HepG2 (cell line): Measurements from ENCODE around the gene LSMEM2. TPM values are rescaled to one million over a fixed set of nuclear protein-coding genes. Genes with fewer than 3 reads are reported as not detected.
A peak's percentile ranks its signal among the peaks of the same experiment; 100 is the strongest.

Experiments
- AKAP8 ChIP-seq: sonication (generic); formaldehyde crosslinking; IDR thresholded peaks from 2 replicates; pipeline ENCODE4 v1.5.1; 2020; ENCODE audit warnings: mild to moderate bottlenecking, missing genetic modification reagents
- ASH2L ChIP-seq: fragments of 300-600, 200-600 bp; sonication (generic); IDR thresholded peaks from 2 replicates; pipeline ENCODE4 v1.7.0; 2017; ENCODE audit warnings: low read depth, mild to moderate bottlenecking, moderate library complexity, mixed read lengths, low read length; ENCODE audit not compliant: insufficient read length
- DRAP1 ChIP-seq: IDR thresholded peaks from 2 replicates; pipeline ENCODE4 v1.6.1; 2016; ENCODE audit warnings: missing genetic modification reagents, missing compliant biosample characterization
- KDM5A ChIP-seq: fragments of 200-600 bp; sonication (generic); IDR thresholded peaks from 2 replicates; pipeline ENCODE4 v1.7.0; 2018; ENCODE audit warnings: antibody characterized with exemption, mild to moderate bottlenecking, low read length, borderline replicate concordance
- MLLT10 ChIP-seq: sonication (generic); formaldehyde crosslinking; IDR thresholded peaks from 2 replicates; pipeline ENCODE4 v1.4.0; 2020; ENCODE audit warnings: missing genetic modification reagents
- NBN ChIP-seq: fragments of 450-650 bp; conservative IDR thresholded peaks from 2 replicates; pipeline ENCODE4 v1.6.1; 2017
- NFYB ChIP-seq: sonication (generic); formaldehyde crosslinking; IDR thresholded peaks from 2 replicates; pipeline ENCODE4 v1.4.0; 2020; ENCODE audit warnings: missing genetic modification reagents
- PAF1 ChIP-seq: IDR thresholded peaks from 2 replicates; pipeline ENCODE4 v1.6.1; 2016; ENCODE audit warnings: missing genetic modification reagents, missing compliant biosample characterization
- SNRNP70 ChIP-seq: fragments of 200-400 bp; formaldehyde crosslinking; IDR thresholded peaks from 2 replicates; pipeline ENCODE4 v1.6.1; 2017; ENCODE audit warnings: mild to moderate bottlenecking, low read depth, low read length, moderate library complexity
- TGIF2 ChIP-seq: IDR thresholded peaks from 2 replicates; pipeline ENCODE4 v1.6.1; 2016; ENCODE audit warnings: control low read depth, missing compliant biosample characterization
- TRIM22 ChIP-seq: fragments of 450-650 bp; IDR thresholded peaks from 2 replicates; pipeline ENCODE4 v1.6.1; 2017
- ZBTB43 ChIP-seq: sonication (generic); formaldehyde crosslinking; conservative IDR thresholded peaks from 2 replicates; pipeline ENCODE4 v1.4.0; 2020; ENCODE audit warnings: missing genetic modification reagents
- ZFP37 ChIP-seq: sonication (generic); formaldehyde crosslinking; IDR thresholded peaks from 2 replicates; pipeline ENCODE4 v1.4.0; 2020; ENCODE audit warnings: missing genetic modification reagents, borderline replicate concordance
- ZNF124 ChIP-seq: sonication (generic); formaldehyde crosslinking; IDR thresholded peaks from 2 replicates; pipeline ENCODE4 v1.4.0; 2020; ENCODE audit warnings: missing genetic modification reagents
- ZNF260 ChIP-seq: sonication (generic); formaldehyde crosslinking; IDR thresholded peaks from 2 replicates; pipeline ENCODE4 v1.4.0; 2020; ENCODE audit warnings: missing genetic modification reagents, low read depth, mild to moderate bottlenecking, borderline replicate concordance
- ZNF343 ChIP-seq: sonication (generic); formaldehyde crosslinking; IDR thresholded peaks from 2 replicates; pipeline ENCODE4 v1.4.0; 2020; ENCODE audit warnings: mild to moderate bottlenecking, missing genetic modification reagents
- ZNF350 ChIP-seq: sonication (generic); formaldehyde crosslinking; IDR thresholded peaks from 2 replicates; pipeline ENCODE4 v1.4.0; 2020; ENCODE audit warnings: mild to moderate bottlenecking, low read depth, missing genetic modification reagents, borderline replicate concordance
- ZNF460 ChIP-seq: sonication (generic); formaldehyde crosslinking; IDR thresholded peaks from 2 replicates; pipeline ENCODE4 v1.5.1; 2020; ENCODE audit warnings: missing genetic modification reagents, mild to moderate bottlenecking, borderline replicate concordance
- ZNF503 ChIP-seq: sonication (generic); formaldehyde crosslinking; IDR thresholded peaks from 2 replicates; pipeline ENCODE4 v1.4.0; 2020; ENCODE audit warnings: missing genetic modification reagents
- ZNF564 ChIP-seq: sonication (generic); formaldehyde crosslinking; IDR thresholded peaks from 2 replicates; pipeline ENCODE4 v1.8.1; 2023; ENCODE audit warnings: mild to moderate bottlenecking, missing genetic modification reagents
- ZNF773 ChIP-seq: sonication (generic); formaldehyde crosslinking; IDR thresholded peaks from 2 replicates; pipeline ENCODE4 v1.4.0; 2020; ENCODE audit warnings: missing genetic modification reagents, borderline replicate concordance
- ZNF775 ChIP-seq: sonication (generic); formaldehyde crosslinking; IDR thresholded peaks from 2 replicates; pipeline ENCODE4 v1.4.0; 2020; ENCODE audit warnings: missing genetic modification reagents, mild to moderate bottlenecking, moderate library complexity, borderline replicate concordance
- ZSCAN12 ChIP-seq: sonication (generic); formaldehyde crosslinking; IDR thresholded peaks from 2 replicates; pipeline ENCODE4 v1.9.0; 2021; ENCODE audit warnings: mild to moderate bottlenecking, missing genetic modification reagents
- polyA plus RNA-seq, 8 experiments: library from polyadenylated mRNA; depleted of rRNA in 3 of 8; stranded (reverse) in 7 of 8; unstranded in 1 of 8; fragments of >200 nt; fragmentation: Illumina TruSeq in 4 of 8; extraction: Trizol in 4 of 8; gene quantifications; 2 replicates each; pipeline versions ENCODE4 v1.2.1 to v1.2.3, GENCODE V29; 2011 to 2016; ENCODE audit warnings: low read depth in 4 of 8, missing spikeins in 1 of 8, mixed read lengths in 1 of 8; ENCODE audit not compliant: insufficient read depth in 1 of 8
- total RNA-seq, 5 experiments: library from RNA; depleted of rRNA; stranded (reverse); fragments of >200 nt; fragmentation: Illumina TruSeq; extraction: Trizol; gene quantifications; 2 replicates each; pipeline ENCODE4 v1.2.3, GENCODE V29; 2016; ENCODE audit warnings: low read depth in 1 of 5
- TF ChIP-seq, protein P1 (sequence below), 2 experiments: fragments of 450-650 bp in 1 of 2; sonication (generic) in 1 of 2; formaldehyde crosslinking; IDR thresholded peaks; 2 replicates each; pipeline versions ENCODE4 v1.5.0 to v1.8.0; 2020 to 2022; ENCODE audit warnings: mild to moderate bottlenecking in 1 of 2, missing genetic modification reagents in 1 of 2

LSMEM2 gene
- total and polyA plus RNA-seq, 2 of the 13 experiments (the other 11 are each of a cell fraction or from before 2014, with no cell fraction given), result 0.07 to 0.41 TPM

DNA sequence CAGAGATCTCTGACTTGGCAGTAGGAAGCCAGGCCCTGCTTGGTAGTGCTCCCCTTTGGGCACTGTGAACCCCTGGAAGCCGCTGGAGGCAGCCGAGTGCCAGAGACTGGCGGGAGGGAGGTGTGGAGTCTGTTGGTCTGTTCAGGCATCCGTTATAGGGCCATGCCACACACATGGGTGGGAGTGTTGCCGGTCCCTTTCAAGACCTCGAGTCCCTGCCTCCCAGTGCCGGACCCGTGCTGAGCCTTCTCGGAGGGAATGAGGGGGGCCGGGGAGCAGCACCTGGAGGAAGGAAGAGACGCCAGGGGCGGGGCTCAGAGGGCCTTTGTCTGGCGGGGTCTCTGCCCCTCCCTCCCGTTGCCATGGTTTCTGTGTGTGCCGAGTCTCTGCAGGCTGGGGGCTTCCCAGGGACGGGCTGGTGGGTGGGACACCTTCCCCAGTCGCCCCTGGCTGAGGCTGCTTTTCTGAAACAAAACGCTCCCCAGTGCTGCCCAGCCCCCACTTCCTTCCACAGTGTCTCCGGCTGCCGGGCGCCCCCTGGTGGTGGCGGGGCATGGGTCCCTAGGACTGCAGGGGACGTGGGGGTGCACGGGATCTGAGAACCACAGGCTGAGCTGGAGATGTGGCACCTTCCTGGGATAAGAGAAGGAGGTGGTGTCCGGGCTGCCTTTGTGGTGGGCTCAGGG lies 32.9 kb upstream of the LSMEM2 start (continued):
- TF ChIP-seq DRAP1 (peak; percentile 51; the same call in 1 of the 2 replicates), ZNF260 (CRISPR knock-in tag) (no peak), ZNF564 (CRISPR knock-in tag) (no peak), SNRNP70 (no peak), ZFP37 (CRISPR knock-in tag) (no peak), ZSCAN12 (no peak), ZNF775 (CRISPR knock-in tag) (no peak), ZBTB43 (no peak), ASH2L (no peak), TGIF2 (CRISPR knock-in tag) (no peak; the same call in 1 of the 2 replicates), AKAP8 (CRISPR knock-in tag) (no peak; the same call in 1 of the 2 replicates), ZNF773 (CRISPR knock-in tag) (no peak), NBN (no peak), KDM5A (no peak), ZNF503 (CRISPR knock-in tag) (no peak), PAF1 (CRISPR knock-in tag) (no peak), ZNF460 (CRISPR knock-in tag) (no peak), ZNF343 (CRISPR knock-in tag) (no peak), ZNF124 (CRISPR knock-in tag) (no peak), MLLT10 (CRISPR knock-in tag) (no peak), TRIM22 (no peak), NFYB (no peak), ZNF350 (CRISPR knock-in tag) (no peak)
- TF ChIP-seq, protein P1, sequence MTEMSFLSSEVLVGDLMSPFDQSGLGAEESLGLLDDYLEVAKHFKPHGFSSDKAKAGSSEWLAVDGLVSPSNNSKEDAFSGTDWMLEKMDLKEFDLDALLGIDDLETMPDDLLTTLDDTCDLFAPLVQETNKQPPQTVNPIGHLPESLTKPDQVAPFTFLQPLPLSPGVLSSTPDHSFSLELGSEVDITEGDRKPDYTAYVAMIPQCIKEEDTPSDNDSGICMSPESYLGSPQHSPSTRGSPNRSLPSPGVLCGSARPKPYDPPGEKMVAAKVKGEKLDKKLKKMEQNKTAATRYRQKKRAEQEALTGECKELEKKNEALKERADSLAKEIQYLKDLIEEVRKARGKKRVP (CRISPR knock-in tag; IDR thresholded peaks at IDR 0.05), result no peak
